Endothelial cell of umbilical vein (primary cell): ENCODE data around the gene FANCC. TPM values are rescaled to one million over a fixed set of nuclear protein-coding genes. Genes with fewer than 3 reads are reported as not detected.

Experiments used
- BruUV-seq: library from RNA; stranded (reverse); fragments of 400-500 nt; replicated peaks from 2 replicates; lab custom pipeline; 2021; lab: Mats Ljungman, UMichigan
- CTCF ChIA-PET: fragments of 300-600, 350-600 bp; sonication (Branson Sonifier 250); formaldehyde crosslinking; loops from one replicate; lab custom pipeline; 2021; ENCODE audit warnings: antibody characterized with exemption, inconsistent platforms; lab: Charles Lee
- POLR2A ChIA-PET: fragments of 300-600, 350-600 bp; sonication (Branson Sonifier 250); formaldehyde crosslinking; loops from one replicate; lab custom pipeline; 2021; ENCODE audit warnings: antibody characterized with exemption, inconsistent platforms; lab: Charles Lee
- DNase-seq: peaks from one replicate; pipeline ENCODE4 v3.0.0-alpha.2; 2011; ENCODE audit warnings: low read depth, low spot score
- FAIRE-seq: peaks from 2 replicates; lab custom pipeline; 2011; peaks lifted over from hg19 to GRCh38; lab: Jason Lieb, UNC
- H2AFZ ChIP-seq: 2 replicates; pipeline ENCODE4 v1.6.0; 2012; ENCODE audit warnings: low read depth, low read length, control low read depth, inconsistent platforms
- H3K27ac ChIP-seq: 2 replicates; pipeline ENCODE4 v1.5.1; 2011; ENCODE audit warnings: low read depth, mild to moderate bottlenecking, control low read depth, low read length, moderate library complexity; ENCODE audit not compliant: insufficient read depth
- H3K27me3 ChIP-seq, 2 experiments: 2 replicates each; pipeline versions ENCODE4 v1.6.0 to v1.6.1; 2011; ENCODE audit warnings: low read length in 2 of 2, mixed read lengths in 1 of 2; ENCODE audit not compliant: control insufficient read depth in 2 of 2, insufficient read depth in 2 of 2
- H3K36me3 ChIP-seq, 2 experiments: 2 replicates in 1 of 2; 3 replicates in 1 of 2; pipeline ENCODE4 v1.5.1; 2011; ENCODE audit warnings: low read length in 2 of 2, mild to moderate bottlenecking in 1 of 2, moderate library complexity in 1 of 2; ENCODE audit not compliant: control insufficient read depth in 2 of 2, insufficient read depth in 2 of 2; ENCODE audit errors: extremely low read depth in 1 of 2
- H3K4me1 ChIP-seq: 3 replicates; pipeline ENCODE4 v1.5.1; 2011; ENCODE audit warnings: mild to moderate bottlenecking, low read length; ENCODE audit not compliant: control insufficient read depth, insufficient read depth; ENCODE audit errors: extremely low read depth
- H3K4me2 ChIP-seq: 2 replicates; pipeline ENCODE4 v1.6.1; 2011; ENCODE audit warnings: low read length, control low read depth, mixed read lengths; ENCODE audit not compliant: insufficient read depth
- H3K4me3 ChIP-seq, 3 experiments: fragments of 200-600 bp in 1 of 3; sonication (generic), shearing (Covaris generic) in 1 of 3; replicated peaks in 1 of 3; 2 replicates each; pipeline ENCODE4 v1.5.1; 2011 to 2016; ENCODE audit warnings: control low read depth in 3 of 3, low read length in 3 of 3, mild to moderate bottlenecking in 2 of 3, inconsistent platforms in 1 of 3, low read depth in 1 of 3, moderate library complexity in 1 of 3; ENCODE audit not compliant: insufficient read depth in 1 of 3
- H3K79me2 ChIP-seq: 2 replicates; pipeline ENCODE4 v1.6.0; 2012; ENCODE audit warnings: low read length, inconsistent platforms; ENCODE audit not compliant: control insufficient read depth, insufficient read depth
- H3K9ac ChIP-seq: replicated peaks from 2 replicates; pipeline ENCODE3; 2011; ENCODE audit warnings: low read length, control low read depth; ENCODE audit not compliant: insufficient read depth; ENCODE audit errors: extremely low read depth
- H3K9me1 ChIP-seq: replicated peaks from 3 replicates; pipeline ENCODE4 v1.6.0; 2011; ENCODE audit warnings: mild to moderate bottlenecking, low read length; ENCODE audit not compliant: control insufficient read depth, insufficient read depth; ENCODE audit errors: extremely low read depth
- H3K9me3 ChIP-seq: replicated peaks from 2 replicates; pipeline ENCODE4 v1.5.1; 2012; ENCODE audit warnings: low read length, inconsistent platforms; ENCODE audit not compliant: control insufficient read depth, insufficient read depth
- H4K20me1 ChIP-seq: replicated peaks from 2 replicates; pipeline ENCODE3; 2011; ENCODE audit warnings: mild to moderate bottlenecking, low read length; ENCODE audit not compliant: control insufficient read depth, insufficient read depth; ENCODE audit errors: extremely low read depth
- GATA2 ChIP-seq: IDR thresholded peaks from 2 replicates; pipeline ENCODE4 v1.7.0; 2011; ENCODE audit warnings: low read depth, mild to moderate bottlenecking, moderate library complexity, mixed read lengths, low read length; ENCODE audit not compliant: insufficient read length, insufficient read depth
- JUN ChIP-seq: IDR thresholded peaks from 2 replicates; pipeline ENCODE4 v1.6.1; 2011; ENCODE audit warnings: borderline replicate concordance, low read depth; ENCODE audit not compliant: insufficient read length, insufficient read depth
- POLR2AphosphoS5 ChIP-seq: IDR thresholded peaks from 2 replicates; pipeline ENCODE4 v1.6.1; 2012; ENCODE audit warnings: low read depth, mild to moderate bottlenecking, control low read depth, low read length, moderate library complexity; ENCODE audit not compliant: insufficient read depth
- dilution Hi-C: fragments of 300-500 bp; cut with MboI; formaldehyde crosslinking; loops from one replicate; pipeline ENCODE4 v1.15.0; 2019; ENCODE audit warnings: low sequenced_read_pairs; ENCODE audit not compliant: extremely low pct_ligation_motif_present
- intact Hi-C: fragments of 100-400 bp; cut with micrococcal nuclease; formaldehyde crosslinking; loops from one replicate; pipeline ENCODE4 v1.10.0; 2022
- polyA plus RNA-seq, 4 experiments: library from polyadenylated mRNA; depleted of rRNA in 3 of 4; stranded (reverse) in 3 of 4; unstranded in 1 of 4; fragments of >200 nt; gene quantifications; 2 replicates each; pipeline versions ENCODE4 v1.2.1 to v1.2.3, GENCODE V29; 2011 to 2012; ENCODE audit warnings: missing spikeins in 1 of 4
- total RNA-seq: library from RNA; stranded (reverse); gene quantifications from 2 replicates; pipeline ENCODE4 v1.2.3, GENCODE V29; 2021
- TF ChIP-seq, protein P1 (sequence below), 2 donors: IDR thresholded peaks; 1 replicate in 1 of 2; 2 replicates in 1 of 2; pipeline ENCODE4 v1.5.1; 2011; ENCODE audit warnings: low read length in 2 of 2, mild to moderate bottlenecking in 2 of 2, moderate library complexity in 2 of 2, control low read depth in 1 of 2, inconsistent platforms in 1 of 2, low read depth in 1 of 2; ENCODE audit not compliant: insufficient read depth in 1 of 2; ENCODE audit errors: extremely low read depth in 1 of 2

The FANCC gene
- total and polyA plus RNA-seq, 2 donors (not counting 3 experiments of a cell fraction or from before 2014, with no cell fraction given), result 5.7 to 13.1 TPM

DNA sequence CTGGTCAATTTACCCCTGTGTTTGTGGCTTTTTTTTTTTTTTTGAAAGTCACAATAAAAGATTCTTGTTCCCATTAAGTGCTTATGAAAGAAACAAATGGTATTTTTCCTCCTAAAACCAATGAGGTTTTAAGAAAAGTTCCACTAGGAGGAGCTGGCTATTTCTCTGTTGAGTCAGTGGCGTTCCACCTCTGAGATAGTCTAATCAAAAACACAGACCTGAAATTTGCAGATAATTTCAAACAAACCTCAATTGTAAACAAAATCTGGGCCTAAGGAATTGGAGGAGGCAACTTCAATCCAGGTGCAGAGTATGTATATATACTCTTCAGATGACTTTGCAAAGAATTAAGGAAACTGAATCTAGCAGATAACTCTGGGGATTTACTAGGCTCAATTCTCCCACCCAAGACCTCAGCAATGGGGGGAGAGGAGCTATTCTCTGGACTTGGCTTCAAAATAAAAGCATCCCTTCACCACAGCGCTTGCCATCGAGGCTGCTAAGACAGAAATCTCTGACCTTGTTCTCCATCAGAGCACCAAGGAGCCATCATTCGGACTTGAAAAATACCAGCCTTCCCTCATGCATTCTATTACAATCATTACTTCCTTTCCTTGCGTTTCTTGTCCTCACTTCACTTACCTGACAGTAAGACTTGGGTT lies 52.4 kb downstream of the FANCC start:
- H3K4me1 ChIP-seq, result no peaks in the 10 kb centered on the region
- BruUV-seq, result no TSS peak
- DNase-seq, result peak; percentile 45

DNA sequence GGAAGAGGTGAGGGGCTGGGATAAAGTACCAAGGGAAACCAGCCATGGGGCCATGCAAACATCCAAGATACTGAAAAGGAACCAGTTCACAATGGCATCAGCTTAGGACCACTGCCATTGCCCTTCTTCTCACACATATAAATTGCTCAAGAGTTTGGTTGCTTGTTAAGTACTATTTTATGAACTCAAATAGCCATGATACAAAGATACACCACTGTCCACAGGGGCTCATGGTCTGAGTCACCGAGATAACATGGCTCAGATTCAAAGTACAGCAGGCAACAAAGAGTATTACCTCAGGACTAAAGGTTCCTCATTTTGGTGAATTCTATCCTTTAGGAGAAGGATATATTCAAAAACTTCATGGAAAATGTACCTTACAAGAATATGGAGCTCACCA lies 55.6 kb downstream of the FANCC start:
- FAIRE-seq (no peak), DNase-seq (no peak)
- Histone ChIP-seq H2AFZ (no peak overlapping the region), H3K4me1 (no peaks in the 10 kb centered on the region), H3K9ac (no peak overlapping the region), H3K9me3 (no peaks in the 10 kb centered on the region), H3K4me3 (no peak overlapping the region), H3K9me1 (no peaks in the 10 kb centered on the region), H3K27ac (no peak overlapping the region), H4K20me1 (no peaks in the 10 kb centered on the region), H3K27me3 (no peaks in the 10 kb centered on the region), H3K36me3 (no peaks in the 10 kb centered on the region), H3K4me2 (no peak overlapping the region), H3K79me2 (no peaks in the 10 kb centered on the region)
- TF ChIP-seq GATA2 (no peak), POLR2AphosphoS5 (no peak)
- TF ChIP-seq, protein P1, sequence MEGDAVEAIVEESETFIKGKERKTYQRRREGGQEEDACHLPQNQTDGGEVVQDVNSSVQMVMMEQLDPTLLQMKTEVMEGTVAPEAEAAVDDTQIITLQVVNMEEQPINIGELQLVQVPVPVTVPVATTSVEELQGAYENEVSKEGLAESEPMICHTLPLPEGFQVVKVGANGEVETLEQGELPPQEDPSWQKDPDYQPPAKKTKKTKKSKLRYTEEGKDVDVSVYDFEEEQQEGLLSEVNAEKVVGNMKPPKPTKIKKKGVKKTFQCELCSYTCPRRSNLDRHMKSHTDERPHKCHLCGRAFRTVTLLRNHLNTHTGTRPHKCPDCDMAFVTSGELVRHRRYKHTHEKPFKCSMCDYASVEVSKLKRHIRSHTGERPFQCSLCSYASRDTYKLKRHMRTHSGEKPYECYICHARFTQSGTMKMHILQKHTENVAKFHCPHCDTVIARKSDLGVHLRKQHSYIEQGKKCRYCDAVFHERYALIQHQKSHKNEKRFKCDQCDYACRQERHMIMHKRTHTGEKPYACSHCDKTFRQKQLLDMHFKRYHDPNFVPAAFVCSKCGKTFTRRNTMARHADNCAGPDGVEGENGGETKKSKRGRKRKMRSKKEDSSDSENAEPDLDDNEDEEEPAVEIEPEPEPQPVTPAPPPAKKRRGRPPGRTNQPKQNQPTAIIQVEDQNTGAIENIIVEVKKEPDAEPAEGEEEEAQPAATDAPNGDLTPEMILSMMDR (IDR thresholded peaks at IDR 0.05; ENCODE audit: extremely low read depth in 1 of 2, insufficient read depth in 1 of 2, low read depth in 1 of 2, low read length in 2 of 2), result no peak
- CTCF ChIA-PET, result interaction anchor here (1.0 to 1.6 kb wide), 2 partner anchors 75 to 131 kb away, joined by 3 read pairs; no protein-coding TSS in a partner anchor
- POLR2A ChIA-PET, result no interaction called here
- intact Hi-C loops, result no loop called here
- no TSS peak for BruUV-seq
- dilution Hi-C loops, result no loop called here

More for the DNA sequence above, 52.4 kb downstream of the FANCC start:
- Histone ChIP-seq H3K4me3 (no peak overlapping the region), H3K9ac (no peak overlapping the region), H3K27me3 (no peaks in the 10 kb centered on the region), H3K9me3 (no peaks in the 10 kb centered on the region), H3K4me2 (no peak overlapping the region), H2AFZ (no peak overlapping the region), H3K9me1 (no peaks in the 10 kb centered on the region), H3K79me2 (no peaks in the 10 kb centered on the region), H3K27ac (no peak overlapping the region), H3K36me3 (no peaks in the 10 kb centered on the region), H4K20me1 (no peaks in the 10 kb centered on the region)
- intact Hi-C loops (loop anchor here (1.0 to 5.0 kb wide), 5 partner anchors 107 to 954 kb away; no protein-coding TSS in a partner anchor), dilution Hi-C loops (no loop called here)
- POLR2A ChIA-PET, result no interaction called here
- no peak for FAIRE-seq
- no peak for TF ChIP-seq JUN
- TF ChIP-seq, protein P1 (IDR thresholded peaks at IDR 0.05; ENCODE audit: extremely low read depth in 1 of 2, insufficient read depth in 1 of 2, low read depth in 1 of 2, low read length in 2 of 2), result peak in 1 of 2 donors; percentile 33
- CTCF ChIA-PET, result interaction anchor here (0.6 to 2.2 kb wide), 25 partner anchors 8 to 1864 kb away, joined by 3 to 12 read pairs (median 4); no protein-coding TSS in a partner anchor
